ENCODE data around the gene SEL1L3.
"Not testable (repeated sequence)": the region's sequence is repeated elsewhere in the genome, so short reads cannot be mapped to it uniquely, and the experiment has no call there.

Gene SEL1L3

GRCh38 chr4:25879587-25879986, 16.8 kb upstream of the SEL1L3 start:
- no peak for DNase-seq (ENCODE audit: low spot score)

GRCh38 chr4:25879091-25879584, 16.4 kb upstream of the SEL1L3 start:
- no peak for DNase-seq (ENCODE audit: low spot score)

- DNase-seq (ENCODE audit: low spot score): no peak
These were observed 15.9 kb upstream of the SEL1L3 start for GRCh38 chr4:25878676-25879075.

GRCh38 chr4:25875281-25875745, 12.5 kb upstream of the SEL1L3 start:
- no peak for DNase-seq (ENCODE audit: low spot score)

- DNase-seq (ENCODE audit: low spot score): no peak
These were observed 11.9 kb upstream of the SEL1L3 start for GRCh38 chr4:25874655-25875054.

- DNase-seq (ENCODE audit: low spot score): no peak
These were observed 10.9 kb upstream of the SEL1L3 start for GRCh38 chr4:25873632-25874129.

- no peak for DNase-seq (ENCODE audit: low spot score)
These were observed 10.3 kb upstream of the SEL1L3 start for GRCh38 chr4:25872851-25873631.

- no peak for DNase-seq (ENCODE audit: low spot score)
These were observed 7.3 kb upstream of the SEL1L3 start for GRCh38 chr4:25870081-25870480.

- no peak for DNase-seq (ENCODE audit: low spot score)
These were observed 5.0 kb upstream of the SEL1L3 start for GRCh38 chr4:25867781-25868294.

GRCh38 chr4:25866401-25866800, 3.6 kb upstream of the SEL1L3 start:
- not testable (repeated sequence) for DNase-seq (ENCODE audit: low spot score)

- peak; percentile 40 for DNase-seq (ENCODE audit: low spot score)
These were observed 2.8 kb upstream of the SEL1L3 start for GRCh38 chr4:25865586-25865985.

GRCh38 chr4:25863831-25864418, 1.1 kb upstream of the SEL1L3 start:
- DNase-seq (ENCODE audit: low spot score): no peak

GRCh38 chr4:25863347-25863784, 578 bp upstream of the SEL1L3 start:
- DNase-seq (ENCODE audit: low spot score): no peak

- DNase-seq (ENCODE audit: low spot score): peak; percentile 55
These were observed 807 bp downstream of the SEL1L3 start for GRCh38 chr4:25861951-25862410.

- peak; percentile 57 for DNase-seq (ENCODE audit: low spot score)
These were observed 1.4 kb downstream of the SEL1L3 start for GRCh38 chr4:25861280-25861950.

- no peak for DNase-seq (ENCODE audit: low spot score)
These were observed 2.1 kb downstream of the SEL1L3 start for GRCh38 chr4:25860586-25861279.

GRCh38 chr4:25859429-25860148, 3.2 kb downstream of the SEL1L3 start:
- no peak for DNase-seq (ENCODE audit: low spot score)

- DNase-seq (ENCODE audit: low spot score): no peak
These were observed 4.9 kb downstream of the SEL1L3 start for GRCh38 chr4:25857851-25858400.

GRCh38 chr4:25857403-25857802, 5.4 kb downstream of the SEL1L3 start:
- no peak for DNase-seq (ENCODE audit: low spot score)

GRCh38 chr4:25856756-25857155, 6.0 kb downstream of the SEL1L3 start:
- DNase-seq (ENCODE audit: low spot score): no peak

- no peak for DNase-seq (ENCODE audit: low spot score)
These were observed 10.7 kb downstream of the SEL1L3 start for GRCh38 chr4:25852103-25852502.
